KBM-7 (cell line): ENCODE data around the gene STK38.

Experiments used
- DNase-seq: peaks from one replicate; pipeline ENCODE4 v3.0.0-alpha.2; 2015
- in situ Hi-C: fragments of 300-500 bp; cut with MboI; formaldehyde crosslinking; loops from 2 replicates; pipeline ENCODE4 v1.14.3; 2020; ENCODE audit warnings: low sequenced_read_pairs, low pct_unique_long_range_greater_than_20kb, mixed read lengths

STK38 gene

GRCh38 chr6:36536873-36537547, 10.3 kb downstream of the STK38 start:
- DNase-seq = no peak
- in situ Hi-C loops = no loop called here

- no peak for DNase-seq
- in situ Hi-C loops = no loop called here
Observed at GRCh38 chr6:36533321-36533720, 14.0 kb downstream of the STK38 start.

- in situ Hi-C loops = no loop called here
- peak; percentile 63 for DNase-seq
Observed at GRCh38 chr6:36526066-36526465, 21.2 kb downstream of the STK38 start.

GRCh38 chr6:36525346-36525745, 21.9 kb downstream of the STK38 start:
- in situ Hi-C loops = no loop called here
- no peak for DNase-seq

GRCh38 chr6:36524871-36525270, 22.4 kb downstream of the STK38 start:
- in situ Hi-C loops = no loop called here
- no peak for DNase-seq

- no peak for DNase-seq
- in situ Hi-C loops = no loop called here
Observed at GRCh38 chr6:36523936-36524499, 23.3 kb downstream of the STK38 start.

GRCh38 chr6:36523451-36523850, 23.8 kb downstream of the STK38 start:
- in situ Hi-C loops = no loop called here
- DNase-seq = no peak

DNA sequence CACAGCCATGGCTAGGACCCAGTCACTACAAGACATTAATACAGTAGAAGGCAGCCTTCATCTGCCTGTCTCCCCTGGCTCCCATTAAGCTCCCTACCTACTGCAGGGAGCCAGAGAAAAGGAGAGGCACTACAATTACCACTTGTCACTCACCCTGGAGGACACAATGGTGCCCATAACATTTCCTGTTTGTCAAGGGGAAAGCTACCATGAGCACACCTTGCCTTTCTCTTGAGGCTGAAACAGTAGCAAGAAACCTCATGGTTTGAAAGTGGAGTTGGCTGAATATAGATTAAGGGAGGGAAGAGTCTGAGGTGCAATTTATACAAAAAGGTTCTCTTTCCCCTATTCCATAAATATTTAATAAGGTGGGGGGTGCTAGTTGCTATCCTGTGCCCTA, 27.9 kb downstream of the STK38 start:
- no peak for DNase-seq
- in situ Hi-C loops = no loop called here

DNA sequence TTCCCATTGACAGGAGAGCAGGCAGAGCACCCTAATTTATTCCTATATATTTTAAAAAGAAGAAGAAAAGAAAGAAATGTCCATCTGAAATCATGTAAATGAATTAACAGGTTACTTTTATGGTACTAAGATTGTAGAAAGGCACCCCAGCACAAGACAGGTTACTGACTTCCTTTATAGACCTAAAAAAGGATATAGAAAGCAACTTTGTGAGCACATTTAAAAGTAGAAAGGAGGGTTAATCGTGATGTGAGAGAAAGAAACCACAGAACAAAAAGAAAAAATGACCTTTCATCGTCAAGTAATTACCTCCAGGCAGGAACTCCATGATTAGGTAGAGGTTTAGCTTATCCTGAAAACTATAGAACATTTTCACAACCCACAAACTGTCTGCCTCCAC, 29.9 kb downstream of the STK38 start:
- DNase-seq = no peak
- in situ Hi-C loops = no loop called here

DNA sequence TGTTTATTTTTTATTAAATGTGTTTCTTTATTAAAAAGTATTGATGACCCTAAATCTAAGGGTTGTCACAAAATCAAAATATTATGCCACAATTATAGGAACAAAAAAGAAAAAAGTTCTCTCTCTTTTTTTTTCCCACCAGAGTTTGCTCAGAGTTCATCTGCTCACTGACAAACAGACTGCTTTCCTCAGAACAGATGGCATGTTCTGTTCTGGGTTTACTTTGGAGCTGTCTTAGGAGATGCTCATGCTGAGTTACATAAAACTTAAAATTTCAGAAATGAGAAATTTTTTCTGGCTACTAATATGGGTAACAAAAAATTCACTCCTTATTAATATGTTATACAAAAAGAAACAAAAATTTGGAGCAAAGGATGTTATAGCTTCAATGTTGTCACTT, 30.3 kb downstream of the STK38 start:
- in situ Hi-C loops = no loop called here
- no peak for DNase-seq

- in situ Hi-C loops = no loop called here
- no peak for DNase-seq
Observed at GRCh38 chr6:36516559-36516958, 30.7 kb downstream of the STK38 start.

- no peak for DNase-seq
- in situ Hi-C loops = no loop called here
Observed at GRCh38 chr6:36515844-36516243, 31.4 kb downstream of the STK38 start.

GRCh38 chr6:36514554-36515456, 32.5 kb downstream of the STK38 start:
- DNase-seq = no peak
- in situ Hi-C loops = no loop called here

- DNase-seq = no peak
- in situ Hi-C loops = no loop called here
Observed at GRCh38 chr6:36510365-36510764, 36.9 kb downstream of the STK38 start.

DNA sequence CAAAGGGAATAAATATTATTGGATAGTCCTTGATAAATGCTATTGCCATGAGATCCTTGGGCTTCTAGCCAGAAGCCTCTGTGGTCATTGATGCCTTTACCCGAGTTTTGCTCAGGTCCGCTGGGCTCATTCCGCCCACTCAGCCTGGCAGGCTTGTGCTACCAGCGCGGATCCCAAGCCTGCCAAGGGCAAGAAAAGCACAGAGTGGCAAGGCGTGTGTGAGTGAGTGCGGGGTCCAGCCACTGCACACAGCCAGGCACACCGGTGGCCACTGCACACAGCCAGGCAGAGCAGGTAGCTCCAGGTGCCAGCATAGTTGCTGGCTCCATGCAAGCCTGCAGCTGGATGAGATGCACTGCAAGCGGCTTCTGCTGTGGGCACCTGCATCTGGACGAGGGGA, 38.7 kb downstream of the STK38 start:
- in situ Hi-C loops = no loop called here
- no peak for DNase-seq

- in situ Hi-C loops = no loop called here
Observed at GRCh38 chr6:36506611-36507010, 40.7 kb downstream of the STK38 start.

DNA sequence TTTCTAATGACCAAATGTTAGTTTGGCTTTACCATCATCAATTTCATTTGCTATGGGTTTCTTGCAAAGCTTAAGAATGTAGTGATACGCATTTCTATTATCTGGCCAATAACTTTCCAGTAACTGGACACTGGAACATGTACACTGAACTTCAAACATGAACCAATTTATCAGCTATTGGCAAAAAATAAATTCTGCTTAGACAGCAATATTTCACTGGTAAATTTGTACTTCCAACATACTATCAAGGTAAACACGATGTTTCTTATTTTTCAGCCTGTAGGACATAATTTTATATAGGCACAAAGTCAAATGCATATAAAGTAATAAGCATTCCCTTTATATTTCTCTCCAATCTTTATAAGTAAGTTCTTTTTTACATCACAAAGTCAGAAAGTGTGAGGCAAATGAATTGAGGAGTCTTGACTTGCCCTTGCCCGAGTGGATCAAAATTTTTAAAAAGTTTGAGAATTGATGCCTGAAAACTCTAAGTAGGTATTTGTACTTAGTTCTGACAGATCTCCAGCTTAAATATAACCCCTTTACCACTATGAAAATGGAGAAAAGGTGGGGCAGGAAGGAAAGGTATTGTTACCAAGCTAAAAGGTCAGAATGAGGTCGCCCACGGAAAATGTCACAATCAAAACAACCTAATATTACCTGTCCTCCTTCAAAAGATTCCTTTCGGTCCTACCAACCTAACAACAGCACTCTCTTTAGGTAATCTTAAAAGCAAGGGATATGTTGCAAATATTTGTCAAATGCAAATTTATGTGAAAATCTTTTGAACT, 41.3 kb downstream of the STK38 start:
- no peak for DNase-seq
- in situ Hi-C loops = no loop called here

More at GRCh38 chr6:36506611-36507010, 40.7 kb downstream of the STK38 start:
- no peak for DNase-seq

DNA sequence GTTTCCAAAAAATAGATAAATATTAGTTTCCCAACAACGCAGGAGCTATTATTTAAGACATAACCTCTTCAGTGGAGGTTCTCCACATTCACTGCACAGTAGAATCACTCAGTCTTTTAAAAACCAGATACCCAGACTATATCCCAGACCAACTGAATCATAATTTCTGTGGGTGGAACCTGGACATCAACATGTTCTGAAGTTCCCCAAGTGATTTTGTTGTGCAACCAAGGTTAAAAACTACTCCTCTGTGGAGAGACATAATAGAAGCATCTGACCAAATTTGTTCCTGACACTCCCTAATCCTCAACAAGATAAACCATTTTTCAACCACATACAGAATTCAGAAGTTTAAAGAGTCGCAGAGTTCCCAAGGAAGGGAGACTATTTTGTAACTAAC, 42.3 kb downstream of the STK38 start:
- in situ Hi-C loops = no loop called here
- no peak for DNase-seq

DNA sequence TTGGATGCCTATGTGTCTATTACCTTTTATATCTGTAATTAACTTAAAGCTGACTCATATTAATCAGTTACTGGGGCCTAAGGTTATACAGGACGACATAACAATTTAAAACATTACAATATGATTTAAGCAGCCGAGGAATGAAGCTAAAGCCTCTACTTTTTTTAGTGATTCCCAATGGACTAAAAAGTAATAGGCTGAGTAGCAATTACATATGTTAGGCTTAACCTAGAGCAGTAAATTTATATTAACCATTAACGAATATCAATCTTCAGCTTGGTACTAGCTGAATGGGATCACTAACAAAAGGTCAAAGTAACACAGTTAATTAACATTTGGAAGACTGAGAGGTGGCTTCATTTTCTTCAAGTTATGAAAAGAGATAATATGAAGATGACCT, 43.1 kb downstream of the STK38 start:
- no peak for DNase-seq
- in situ Hi-C loops = no loop called here

GRCh38 chr6:36501686-36502085, 45.6 kb downstream of the STK38 start:
- no peak for DNase-seq
- in situ Hi-C loops = no loop called here
